ENCODE data around the gene EEF1A2. TPM values are rescaled to one million over a fixed set of nuclear protein-coding genes. Genes with fewer than 3 reads are reported as not detected.

EEF1A2 gene
- 0.54 and 1.5 TPM in 2 replicates for total RNA-seq (ENCODE audit: low replicate concordance)

DNA sequence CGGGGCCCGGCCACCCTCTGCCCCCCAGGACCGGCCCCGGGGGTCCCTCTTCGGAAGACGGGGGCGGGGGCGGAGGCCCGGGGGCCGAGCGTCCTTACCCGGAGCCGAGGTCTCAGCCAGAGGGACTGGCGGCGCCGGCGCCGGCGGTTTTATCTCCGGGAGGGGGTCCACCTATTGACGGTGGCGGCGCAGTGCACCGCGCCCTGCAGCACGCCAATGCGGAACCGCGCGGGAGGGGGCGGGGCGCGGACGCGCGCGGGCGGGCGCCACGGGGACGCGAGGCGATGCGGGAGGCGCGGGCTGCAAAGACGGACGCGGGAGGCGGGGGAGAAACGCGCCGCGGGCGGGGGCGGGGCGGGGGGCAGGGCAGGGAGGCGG lies at the start of gene EEF1A2:
EEF1A2 (minus strand) TSS at position 124 of the 378 bp plus-strand sequence. CDS start 1,320 bp downstream, outside the sequence.
- Histone ChIP-seq H3K36me3 (no peaks in the 10 kb centered on the region), H3K9me3 (ENCODE audit: low read depth) (no peaks in the 10 kb centered on the region), H3K4me2 (peak within 1 kb of the TSS; percentile 82), H3K27ac (no peak within 1 kb of the TSS), H3F3A (ENCODE audit: low read depth) (peaks cover 6% of the 10 kb centered on the region), H3K4me3 (peak within 1 kb of the TSS; percentile 51), H3K79me2 (ENCODE audit: low read depth) (no peaks in the 10 kb centered on the region), H2AFZ (replicated peaks) (no peak within 1 kb of the TSS), H3K27me3 (peaks cover 84% of the 10 kb centered on the region), H3K4me1 (no peaks in the 10 kb centered on the region), H4K20me1 (ENCODE audit: low read depth) (peaks cover 20% of the 10 kb centered on the region), H3K9ac (no peak within 1 kb of the TSS)
- Mint-ChIP-seq H3K36me3 (no peaks in the 10 kb centered on the region), H3K4me3 (peak within 1 kb of the TSS; percentile 70), H3K27me3 (ENCODE audit: insufficient read depth, low read depth) (peaks cover 17% of the 10 kb centered on the region), H3K4me1 (peaks cover 12% of the 10 kb centered on the region), H3K27ac (no peak within 1 kb of the TSS), H3K9me3 (peaks cover 2% of the 10 kb centered on the region)
- peak; percentile 70 for DNase-seq (ENCODE audit: low spot score)
- TF ChIP-seq EZH2 (IDR thresholded peaks at IDR 0.05) (peak; percentile 62), EZH2phosphoT487 (IDR thresholded peaks at IDR 0.05) (peak; percentile 48)
- TF ChIP-seq, protein P1, sequence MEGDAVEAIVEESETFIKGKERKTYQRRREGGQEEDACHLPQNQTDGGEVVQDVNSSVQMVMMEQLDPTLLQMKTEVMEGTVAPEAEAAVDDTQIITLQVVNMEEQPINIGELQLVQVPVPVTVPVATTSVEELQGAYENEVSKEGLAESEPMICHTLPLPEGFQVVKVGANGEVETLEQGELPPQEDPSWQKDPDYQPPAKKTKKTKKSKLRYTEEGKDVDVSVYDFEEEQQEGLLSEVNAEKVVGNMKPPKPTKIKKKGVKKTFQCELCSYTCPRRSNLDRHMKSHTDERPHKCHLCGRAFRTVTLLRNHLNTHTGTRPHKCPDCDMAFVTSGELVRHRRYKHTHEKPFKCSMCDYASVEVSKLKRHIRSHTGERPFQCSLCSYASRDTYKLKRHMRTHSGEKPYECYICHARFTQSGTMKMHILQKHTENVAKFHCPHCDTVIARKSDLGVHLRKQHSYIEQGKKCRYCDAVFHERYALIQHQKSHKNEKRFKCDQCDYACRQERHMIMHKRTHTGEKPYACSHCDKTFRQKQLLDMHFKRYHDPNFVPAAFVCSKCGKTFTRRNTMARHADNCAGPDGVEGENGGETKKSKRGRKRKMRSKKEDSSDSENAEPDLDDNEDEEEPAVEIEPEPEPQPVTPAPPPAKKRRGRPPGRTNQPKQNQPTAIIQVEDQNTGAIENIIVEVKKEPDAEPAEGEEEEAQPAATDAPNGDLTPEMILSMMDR (IDR thresholded peaks at IDR 0.05): peak; percentile 29

GRCh38 chr20:63548542-63548941 lies 49.7 kb upstream of the EEF1A2 start:
- no peak overlapping the region for H2AFZ ChIP-seq (replicated peaks)
- no peaks in the 10 kb centered on the region for H3K36me3 Mint-ChIP-seq
- no peaks in the 10 kb centered on the region for H3K27me3 ChIP-seq

DNA sequence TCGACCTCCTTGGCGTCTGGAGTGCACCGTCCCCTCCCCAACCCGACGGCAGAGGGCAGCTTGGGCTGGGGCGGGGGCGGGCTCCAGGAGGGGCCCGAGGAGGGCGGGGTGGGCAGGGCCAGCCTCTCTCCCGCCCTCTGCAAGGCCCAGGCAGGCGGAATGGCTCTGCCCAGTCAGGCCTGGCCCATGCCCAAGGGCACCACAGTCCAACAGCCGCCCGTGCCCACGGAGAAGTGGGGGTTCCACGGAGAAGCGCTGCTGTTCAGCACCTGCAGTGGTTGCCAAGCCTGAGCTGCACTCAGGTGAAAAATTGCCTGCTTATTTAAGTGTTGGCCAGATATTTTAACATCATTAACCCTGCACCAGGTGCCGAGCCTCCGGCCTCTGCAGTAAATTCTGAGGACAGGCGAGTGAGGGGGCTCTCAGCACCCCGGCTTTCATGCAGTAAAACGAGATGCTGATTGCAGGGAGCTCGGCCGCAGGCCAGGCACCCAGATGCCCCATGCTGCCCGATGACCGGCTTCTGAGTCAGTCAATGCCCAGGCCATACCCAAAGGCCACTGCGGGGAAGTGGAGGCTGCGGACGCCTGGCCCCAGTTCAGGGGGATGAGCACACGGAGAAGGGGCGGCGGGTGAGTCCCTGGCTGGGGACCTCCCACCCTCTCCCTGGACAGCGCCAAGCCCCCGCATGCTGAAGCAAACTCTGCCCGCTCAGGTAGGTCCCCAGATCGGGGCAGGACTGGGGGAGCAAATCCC lies 49.0 kb upstream of the EEF1A2 start, which contains the start of gene SRMS:
SRMS (minus strand) TSS at position 25 of the 756 bp plus-strand sequence. CDS start 286 bp downstream, outside the sequence.
- DNase-seq (ENCODE audit: low spot score): peak; percentile 51
- Histone ChIP-seq H3K27ac (no peak within 1 kb of the TSS), H3K4me3 (no peak within 1 kb of the TSS), H4K20me1 (ENCODE audit: low read depth) (no peaks in the 10 kb centered on the region), H3F3A (ENCODE audit: low read depth) (peaks cover 12% of the 10 kb centered on the region), H2AFZ (replicated peaks) (no peak within 1 kb of the TSS), H3K79me2 (ENCODE audit: low read depth) (no peaks in the 10 kb centered on the region), H3K9ac (no peak within 1 kb of the TSS), H3K36me3 (no peaks in the 10 kb centered on the region), H3K27me3 (no peaks in the 10 kb centered on the region), H3K4me1 (no peaks in the 10 kb centered on the region), H3K9me3 (ENCODE audit: low read depth) (no peaks in the 10 kb centered on the region), H3K4me2 (no peak within 1 kb of the TSS)
- no peak within 1 kb of the TSS for H3K4me3 Mint-ChIP-seq
- no peaks in the 10 kb centered on the region for H3K36me3 Mint-ChIP-seq
- TF ChIP-seq EZH2phosphoT487 (IDR thresholded peaks at IDR 0.05): no peak
- no peak for TF ChIP-seq EZH2 (IDR thresholded peaks at IDR 0.05)
- TF ChIP-seq, protein P1 (IDR thresholded peaks at IDR 0.05): no peak
- no peak within 1 kb of the TSS for H3K27ac Mint-ChIP-seq
- peaks cover 13% of the 10 kb centered on the region for H3K27me3 Mint-ChIP-seq (ENCODE audit: insufficient read depth, low read depth)
- H3K4me1 Mint-ChIP-seq: peaks cover 10% of the 10 kb centered on the region
- no peaks in the 10 kb centered on the region for H3K9me3 Mint-ChIP-seq

More at GRCh38 chr20:63548542-63548941, 49.7 kb upstream of the EEF1A2 start:
- H3K9me3 ChIP-seq (ENCODE audit: low read depth): no peaks in the 10 kb centered on the region
- no peaks in the 10 kb centered on the region for H3K36me3 ChIP-seq
- no peak overlapping the region for H3K4me3 Mint-ChIP-seq
- peaks cover 12% of the 10 kb centered on the region for H3K27me3 Mint-ChIP-seq (ENCODE audit: insufficient read depth, low read depth)
- H3K9me3 Mint-ChIP-seq: no peaks in the 10 kb centered on the region
- no peaks in the 10 kb centered on the region for H3K79me2 ChIP-seq (ENCODE audit: low read depth)
- H3F3A ChIP-seq (ENCODE audit: low read depth): peaks cover 16% of the 10 kb centered on the region
- no peak overlapping the region for H3K4me2 ChIP-seq
- H3K27ac Mint-ChIP-seq: no peak overlapping the region
- no peak overlapping the region for H3K4me3 ChIP-seq
- no peak overlapping the region for H3K27ac ChIP-seq
- no peak overlapping the region for H3K9ac ChIP-seq
- DNase-seq (ENCODE audit: low spot score): no peak
- peaks cover 10% of the 10 kb centered on the region for H3K4me1 Mint-ChIP-seq
- no peaks in the 10 kb centered on the region for H3K4me1 ChIP-seq
- no peaks in the 10 kb centered on the region for H4K20me1 ChIP-seq (ENCODE audit: low read depth)
- no peak for TF ChIP-seq EZH2 (IDR thresholded peaks at IDR 0.05)
- TF ChIP-seq EZH2phosphoT487 (IDR thresholded peaks at IDR 0.05): no peak
- TF ChIP-seq, protein P1 (IDR thresholded peaks at IDR 0.05): no peak
